Stimulated activated CD4-positive, alpha-beta T cell treated with anti-CD3 and anti-CD28 coated beads, Interleukin-4, amount 100 ng/mL, for 48 hours (primary cell): ENCODE data around the gene CGB2.
"Not testable (repeated sequence)": the region's sequence is repeated elsewhere in the genome, so short reads cannot be mapped to it uniquely, and the experiment has no call there.

Source experiments
- DNase-seq, 2 donors: peaks; one replicate each; pipeline ENCODE4 v3.0.0-alpha.2; 2020; ENCODE audit warnings: low read depth in 2 of 2

Gene CGB2

GRCh38 chr19:49067554-49067953 lies 35.9 kb downstream of the CGB2 start:
- no peak for DNase-seq

DNA sequence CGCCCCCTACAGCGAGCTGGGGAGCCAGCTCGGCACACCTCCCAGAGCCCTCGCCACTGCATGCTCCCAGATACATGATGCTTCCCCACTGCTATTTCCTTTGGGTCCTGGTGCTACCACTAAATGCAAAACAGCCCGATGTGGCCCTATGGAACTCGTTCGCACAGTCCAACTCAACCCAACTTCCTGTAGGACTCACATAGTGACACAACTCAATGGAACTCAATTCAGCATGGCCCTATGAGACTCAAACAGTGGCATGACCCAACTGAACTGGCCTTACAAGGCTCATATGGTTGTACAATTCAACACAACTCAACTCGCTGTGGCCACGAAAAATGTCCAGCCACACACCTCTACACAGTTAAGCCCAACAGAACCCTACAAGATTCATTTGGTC lies 37.3 kb downstream of the CGB2 start:
- DNase-seq = no peak

- no peak for DNase-seq
Observed at GRCh38 chr19:49070416-49070815, 38.7 kb downstream of the CGB2 start.

DNA sequence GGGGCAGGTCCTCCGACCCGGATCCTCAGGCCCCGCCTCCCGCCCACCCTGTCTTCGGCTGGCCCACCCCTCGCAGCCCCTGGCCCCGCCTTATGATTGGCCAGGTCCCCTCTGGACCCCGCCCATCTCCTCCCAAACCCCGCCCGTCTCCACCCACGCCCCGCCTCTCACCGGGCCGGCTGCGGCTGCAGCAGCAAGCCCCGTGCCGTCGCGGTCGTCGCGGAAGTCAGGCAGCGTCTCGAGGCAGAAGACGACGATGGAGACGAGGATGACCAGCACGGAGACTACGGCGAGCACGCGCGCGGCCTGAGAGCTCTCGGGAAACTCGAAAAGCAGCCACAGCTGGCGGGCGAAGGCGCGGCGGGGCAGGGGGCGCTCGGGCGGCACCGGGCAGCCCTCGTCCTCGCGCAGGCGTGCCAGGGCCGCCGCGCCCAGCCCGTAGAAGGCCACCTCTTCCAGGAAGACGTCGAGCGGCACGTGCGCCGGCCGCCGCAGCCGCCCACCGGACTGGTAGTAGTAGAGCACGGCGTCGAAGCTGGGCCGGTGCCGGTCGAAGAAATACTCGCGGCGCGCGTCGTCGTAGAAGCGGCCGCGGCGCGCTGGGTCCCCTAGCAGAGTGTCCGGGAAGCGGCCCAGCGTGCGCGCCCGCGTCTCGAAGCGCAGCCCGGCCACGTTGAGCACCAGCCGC lies 40.3 kb downstream of the CGB2 start:
- DNase-seq = no peak

DNA sequence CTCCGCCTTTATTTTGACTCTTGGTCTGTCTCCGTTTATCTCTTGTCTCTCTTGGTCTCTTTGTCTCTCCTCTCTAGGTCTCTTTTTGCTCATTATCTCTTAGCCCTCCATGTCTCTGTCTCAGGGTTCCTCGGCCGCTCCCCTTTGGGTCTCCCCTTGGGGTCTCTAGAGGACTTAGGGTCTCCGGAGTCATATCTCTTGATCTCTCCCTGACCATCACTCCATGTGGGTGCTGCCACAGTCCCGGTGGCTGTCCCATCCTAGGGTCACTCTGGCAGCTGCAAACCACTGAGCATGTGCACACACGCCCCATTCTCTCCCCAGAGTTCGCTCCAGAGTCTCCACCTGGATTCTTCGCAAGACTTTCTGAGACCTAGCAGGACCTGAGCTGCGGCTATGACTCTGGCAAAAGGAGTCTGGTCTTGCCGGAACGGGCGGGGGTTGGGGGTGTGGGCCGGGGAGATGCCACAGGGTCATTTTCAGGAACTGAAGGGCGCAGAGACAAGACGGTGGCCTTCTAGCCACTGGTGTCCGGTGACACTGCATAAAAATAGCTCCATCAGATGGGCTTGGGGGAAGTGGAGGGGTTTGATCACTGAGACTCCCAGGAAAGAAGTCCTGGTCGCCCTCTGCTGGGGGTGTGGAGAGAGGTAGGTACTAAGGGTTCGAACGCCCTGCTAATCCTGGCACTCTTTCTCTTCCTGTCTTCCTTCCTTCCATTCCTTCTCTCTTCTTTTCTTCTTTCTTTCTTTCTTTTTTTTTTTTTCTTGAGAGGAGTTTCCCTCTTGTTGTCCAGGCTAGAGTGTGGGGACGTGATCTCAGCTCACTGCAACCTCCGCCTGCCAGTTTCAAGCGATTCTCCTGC lies 42.1 kb downstream of the CGB2 start:
- no peak for DNase-seq

DNA sequence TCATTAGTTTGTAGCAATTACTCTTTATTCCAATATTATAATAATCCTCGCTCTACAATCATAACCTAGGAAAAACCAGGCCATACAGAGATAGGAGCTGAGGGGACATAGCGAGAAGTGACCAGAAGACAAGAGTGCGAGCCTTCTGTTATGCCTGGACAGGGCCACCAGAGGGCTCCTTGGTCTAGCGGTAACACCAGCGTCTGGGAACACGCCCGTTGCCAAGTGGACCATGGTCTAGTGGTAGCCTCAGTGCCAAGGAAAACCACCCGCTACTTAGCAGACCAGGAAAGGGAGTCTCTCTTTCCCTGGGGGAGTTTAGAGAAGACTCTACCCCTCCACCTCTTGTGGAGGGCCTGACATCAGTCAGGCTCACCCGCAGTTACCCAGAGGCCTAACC lies 43.2 kb downstream of the CGB2 start:
- DNase-seq = not testable (repeated sequence)

GRCh38 chr19:49080392-49080791 lies 48.7 kb downstream of the CGB2 start:
- no peak for DNase-seq

- DNase-seq = no peak
Observed at GRCh38 chr19:49081273-49081672, 49.6 kb downstream of the CGB2 start.
